H1 (cell line): ENCODE results near the gene AK8. TPM values are rescaled to one million over a fixed set of nuclear protein-coding genes. Genes with fewer than 3 reads are reported as not detected.

Experiments used
- CTCF ChIA-PET: fragments of 300-600 bp; sonication (Branson Sonifier 250); formaldehyde crosslinking; loops from one replicate; lab custom pipeline; 2021; ENCODE audit not compliant: partially characterized antibody; lab: Charles Lee
- POLR2A ChIA-PET: fragments of 300-600 bp; sonication (Branson Sonifier 250); formaldehyde crosslinking; loops from one replicate; lab custom pipeline; 2021; ENCODE audit warnings: inconsistent platforms; ENCODE audit not compliant: partially characterized antibody; lab: Charles Lee
- DNase-seq, 2 experiments: peaks; one replicate each; pipeline versions ENCODE4 v3.0.0 to v3.0.0-alpha.2; 2010 to 2022; ENCODE audit warnings: low spot score in 2 of 2, low read depth in 1 of 2, mixed read lengths in 1 of 2
- FAIRE-seq: peaks from 2 replicates; lab custom pipeline; 2011; peaks lifted over from hg19 to GRCh38; lab: Jason Lieb, UNC
- H2AFZ ChIP-seq: 2 replicates; pipeline ENCODE4 v1.8.1; 2012; ENCODE audit warnings: low read length, inconsistent platforms
- H2AK5ac ChIP-seq: 2 replicates; pipeline ENCODE4 v1.6.1; 2013; ENCODE audit warnings: low read depth, low read length
- H2BK120ac ChIP-seq: replicated peaks from 2 replicates; pipeline ENCODE3; 2013; ENCODE audit warnings: low read depth, low read length, inconsistent platforms
- H2BK12ac ChIP-seq: 2 replicates; pipeline ENCODE4 v1.6.1; 2013; ENCODE audit warnings: low read depth, low read length
- H2BK15ac ChIP-seq: 2 replicates; pipeline ENCODE4 v1.6.1; 2013; ENCODE audit warnings: low read length
- H2BK20ac ChIP-seq: 2 replicates; pipeline ENCODE4 v1.6.1; 2013; ENCODE audit warnings: low read length
- H2BK5ac ChIP-seq: 2 replicates; pipeline ENCODE4 v1.6.1; 2013; ENCODE audit warnings: low read depth, low read length
- H3K14ac ChIP-seq: 2 replicates; pipeline ENCODE4 v1.6.1; 2013; ENCODE audit warnings: inconsistent platforms; ENCODE audit not compliant: insufficient read length
- H3K18ac ChIP-seq: 2 replicates; pipeline ENCODE4 v1.6.1; 2013; ENCODE audit warnings: low read length; ENCODE audit errors: extremely low read depth
- H3K23ac ChIP-seq: 2 replicates; pipeline ENCODE4 v1.6.1; 2013; ENCODE audit warnings: inconsistent platforms; ENCODE audit not compliant: insufficient read length
- H3K23me2 ChIP-seq: 2 replicates; pipeline ENCODE4 v1.6.1; 2013; ENCODE audit warnings: low read depth, low read length
- H3K27ac ChIP-seq: 2 replicates; pipeline ENCODE4 v1.6.1; 2011; ENCODE audit warnings: low read depth, low read length, inconsistent platforms
- H3K27me3 ChIP-seq, 4 experiments: replicated peaks in 1 of 4; 1 replicate in 1 of 4; 2 replicates in 3 of 4; pipeline versions ENCODE4 v1.6.1 to v1.8.1; 2011 to 2013; ENCODE audit warnings: low read length in 3 of 4, mild to moderate bottlenecking in 3 of 4, inconsistent platforms in 2 of 4, mixed read lengths in 2 of 4, moderate library complexity in 1 of 4; ENCODE audit not compliant: control insufficient read depth in 3 of 4, insufficient read depth in 3 of 4; ENCODE audit errors: extremely low read depth in 1 of 4
- H3K36me3 ChIP-seq, 4 experiments: 2 replicates each; pipeline versions ENCODE4 v1.6.1 to v1.8.1; 2011 to 2013; ENCODE audit warnings: mild to moderate bottlenecking in 4 of 4, low read length in 3 of 4, moderate library complexity in 2 of 4, control low read depth in 1 of 4, inconsistent platforms in 1 of 4; ENCODE audit not compliant: insufficient read depth in 4 of 4, control insufficient read depth in 2 of 4
- H3K4ac ChIP-seq: replicated peaks from 2 replicates; pipeline ENCODE3; 2013; ENCODE audit warnings: low read length, low read depth, mixed read lengths, inconsistent platforms; ENCODE audit not compliant: insufficient read length
- H3K4me1 ChIP-seq, 4 experiments: replicated peaks in 1 of 4; 1 replicate in 1 of 4; 2 replicates in 3 of 4; pipeline versions ENCODE4 v1.6.1 to v1.8.1; 2011 to 2013; ENCODE audit warnings: low read length in 3 of 4, inconsistent platforms in 2 of 4, mixed read lengths in 1 of 4; ENCODE audit not compliant: insufficient read depth in 4 of 4, control insufficient read depth in 3 of 4
- H3K4me2 ChIP-seq, 2 experiments: 2 replicates each; pipeline versions ENCODE4 v1.6.1 to v1.8.1; 2011 to 2013; ENCODE audit warnings: low read depth in 2 of 2, low read length in 2 of 2, control low read depth in 1 of 2, inconsistent platforms in 1 of 2, mild to moderate bottlenecking in 1 of 2; ENCODE audit not compliant: insufficient read depth in 1 of 2
- H3K4me3 ChIP-seq, 4 experiments: fragments of 200-600, 300-600 bp in 1 of 4; sonication (generic), shearing (Covaris generic), sonication (Bioruptor Twin) in 1 of 4; 2 replicates each; pipeline versions ENCODE4 v1.5.1 to v1.8.1; 2011 to 2016; ENCODE audit warnings: low read length in 4 of 4, low read depth in 3 of 4, control low read depth in 2 of 4, inconsistent platforms in 2 of 4, mild to moderate bottlenecking in 2 of 4, mixed read lengths in 1 of 4, moderate library complexity in 1 of 4; ENCODE audit not compliant: insufficient read depth in 2 of 4; ENCODE audit errors: extremely low read depth in 1 of 4
- H3K56ac ChIP-seq: replicated peaks from 2 replicates; pipeline ENCODE3; 2013; ENCODE audit warnings: low read depth, mild to moderate bottlenecking, mixed read lengths, low read length, inconsistent platforms; ENCODE audit not compliant: insufficient read length
- H3K79me1 ChIP-seq: 2 replicates; pipeline ENCODE4 v1.6.1; 2013; ENCODE audit warnings: low read depth, low read length, control low read depth
- H3K79me2 ChIP-seq, 2 experiments: 2 replicates each; pipeline versions ENCODE4 v1.6.1 to v1.8.1; 2012 to 2013; ENCODE audit warnings: low read length in 2 of 2, mild to moderate bottlenecking in 2 of 2, inconsistent platforms in 1 of 2; ENCODE audit not compliant: insufficient read depth in 2 of 2, control insufficient read depth in 1 of 2
- H3K9ac ChIP-seq, 4 experiments: replicated peaks in 1 of 4; 1 replicate in 1 of 4; 2 replicates in 3 of 4; pipeline versions ENCODE4 v1.6.1 to v1.8.1; 2011 to 2013; ENCODE audit warnings: low read depth in 3 of 4, low read length in 3 of 4, control low read depth in 2 of 4, mild to moderate bottlenecking in 2 of 4, moderate library complexity in 2 of 4, inconsistent platforms in 1 of 4; ENCODE audit errors: extremely low read depth in 1 of 4
- H3K9me3 ChIP-seq, 2 experiments: 2 replicates each; pipeline versions ENCODE4 v1.6.1 to v1.8.1; 2012 to 2013; ENCODE audit warnings: mild to moderate bottlenecking in 2 of 2, moderate library complexity in 2 of 2, control low read depth in 1 of 2, inconsistent platforms in 1 of 2, low read depth in 1 of 2, low read length in 1 of 2, mixed read lengths in 1 of 2; ENCODE audit not compliant: insufficient read depth in 2 of 2
- H4K20me1 ChIP-seq, 2 experiments: replicated peaks in 1 of 2; 2 replicates each; pipeline versions ENCODE3 to v1.8.1; 2011 to 2013; ENCODE audit warnings: inconsistent platforms in 2 of 2, low read length in 2 of 2, mild to moderate bottlenecking in 1 of 2; ENCODE audit not compliant: insufficient read depth in 2 of 2, control insufficient read depth in 1 of 2
- H4K5ac ChIP-seq: 2 replicates; pipeline ENCODE4 v1.6.1; 2013; ENCODE audit warnings: low read length, low read depth, mixed read lengths, inconsistent platforms; ENCODE audit not compliant: insufficient read length
- H4K8ac ChIP-seq: 2 replicates; pipeline ENCODE4 v1.8.0; 2013; ENCODE audit warnings: mild to moderate bottlenecking, moderate library complexity, low read length, inconsistent platforms; ENCODE audit not compliant: insufficient read depth; ENCODE audit errors: extremely low read depth
- H4K91ac ChIP-seq: replicated peaks from 2 replicates; pipeline ENCODE3; 2013; ENCODE audit warnings: low read length, mixed read lengths, inconsistent platforms; ENCODE audit not compliant: insufficient read length
- ATF3 ChIP-seq: IDR thresholded peaks from 2 replicates; pipeline ENCODE4 v1.6.1; 2011; ENCODE audit warnings: low read depth, mild to moderate bottlenecking, low read length; ENCODE audit not compliant: insufficient read depth
- CHD1 ChIP-seq: IDR thresholded peaks from 2 replicates; pipeline ENCODE4 v1.6.1; 2012; ENCODE audit warnings: low read depth, low read length, improper control_type of control experiment
- CTBP2 ChIP-seq: IDR thresholded peaks from 2 replicates; pipeline ENCODE4 v1.7.0; 2011; ENCODE audit warnings: borderline replicate concordance, mild to moderate bottlenecking, moderate library complexity, mixed read lengths, low read length; ENCODE audit not compliant: insufficient read depth, insufficient read length
- EP300 ChIP-seq, 2 experiments: IDR thresholded peaks; 1 replicate in 1 of 2; 2 replicates in 1 of 2; pipeline ENCODE4 v1.6.1; 2011 to 2012; ENCODE audit warnings: low read depth in 2 of 2, low read length in 2 of 2, mild to moderate bottlenecking in 2 of 2, borderline replicate concordance in 1 of 2, inconsistent platforms in 1 of 2, moderate library complexity in 1 of 2
- HDAC2 ChIP-seq, 2 experiments: fragments of 300-600 bp in 1 of 2; sonication (generic) in 1 of 2; IDR thresholded peaks; 2 replicates each; pipeline ENCODE4 v1.6.1; 2011 to 2012; ENCODE audit warnings: low read depth in 2 of 2, low read length in 2 of 2, mild to moderate bottlenecking in 2 of 2, moderate library complexity in 2 of 2, borderline replicate concordance in 1 of 2, inconsistent platforms in 1 of 2
- NRF1 ChIP-seq: IDR thresholded peaks from 2 replicates; pipeline ENCODE4 v1.6.1; 2011; ENCODE audit warnings: mild to moderate bottlenecking, low read depth, low read length, improper control_type of control experiment
- POLR2A ChIP-seq, 2 experiments: IDR thresholded peaks; 1 replicate in 1 of 2; 2 replicates in 1 of 2; pipeline ENCODE4 v1.6.1; 2011; ENCODE audit warnings: low read depth in 2 of 2, low read length in 2 of 2, mild to moderate bottlenecking in 2 of 2; ENCODE audit errors: control extremely low read depth in 1 of 2
- SP2 ChIP-seq: IDR thresholded peaks from 2 replicates; pipeline ENCODE4 v1.6.1; 2012; ENCODE audit warnings: mild to moderate bottlenecking, low read length, inconsistent platforms
- SP4 ChIP-seq: IDR thresholded peaks from 2 replicates; pipeline ENCODE4 v1.6.1; 2012; ENCODE audit warnings: low read length, inconsistent platforms
- ZNF274 ChIP-seq: IDR thresholded peaks from 2 replicates; pipeline ENCODE4 v1.7.0; 2012; ENCODE audit warnings: low read length, borderline replicate concordance; ENCODE audit errors: extremely low read depth
- whole genome bisulfite sequencing, 2 experiments: shearing (Covaris generic) in 1 of 2; methylation state at CpG; one replicate each; pipeline versions ENCODE4 v1.1.6 to v1.1.7; 2013 to 2015; ENCODE audit warnings: low lambda C conversion rate in 2 of 2, mixed read lengths in 2 of 2, inconsistent platforms in 1 of 2, low coverage in 1 of 2, missing lambda C conversion rate in 1 of 2; ENCODE audit not compliant: insufficient replicate concordance in 2 of 2, insufficient coverage in 1 of 2, insufficient read length in 1 of 2; ENCODE audit errors: extremely low coverage in 1 of 2, missing lambda C conversion rate in 1 of 2; 5-methylcytosine and 5-hydroxymethylcytosine counted together
- polyA plus RNA-seq, 7 experiments: library from polyadenylated mRNA; depleted of rRNA in 3 of 7; stranded (reverse) in 5 of 7; unstranded in 2 of 7; fragments of >200 nt in 5 of 7; fragments of 200-250 nt in 2 of 7; gene quantifications; 1 replicate in 5 of 7; 2 replicates in 1 of 7; 4 replicates in 1 of 7; pipeline versions ENCODE4 v1.2.1 to v1.2.3, GENCODE V29; 2011 to 2013; ENCODE audit warnings: missing spikeins in 2 of 7, mixed read lengths in 2 of 7
- total RNA-seq: library from RNA; stranded (reverse); fragmentation: NEBNext Ultra II Directional; extraction: Animal tissue kit (Norgen Biotek cat#: 25700); gene quantifications from 2 replicates; pipeline ENCODE4 v1.2.1, GENCODE V29; 2021
- TF ChIP-seq, protein P1 (sequence below): IDR thresholded peaks from 2 replicates; pipeline ENCODE4 v1.6.1; 2012; ENCODE audit warnings: low read length, inconsistent platforms

AK8 gene
- total and polyA plus RNA-seq, 2 of the 8 experiments (the other 6 are each of a cell fraction or from before 2014, with no cell fraction given), result 0.35 to 0.48 TPM

DNA sequence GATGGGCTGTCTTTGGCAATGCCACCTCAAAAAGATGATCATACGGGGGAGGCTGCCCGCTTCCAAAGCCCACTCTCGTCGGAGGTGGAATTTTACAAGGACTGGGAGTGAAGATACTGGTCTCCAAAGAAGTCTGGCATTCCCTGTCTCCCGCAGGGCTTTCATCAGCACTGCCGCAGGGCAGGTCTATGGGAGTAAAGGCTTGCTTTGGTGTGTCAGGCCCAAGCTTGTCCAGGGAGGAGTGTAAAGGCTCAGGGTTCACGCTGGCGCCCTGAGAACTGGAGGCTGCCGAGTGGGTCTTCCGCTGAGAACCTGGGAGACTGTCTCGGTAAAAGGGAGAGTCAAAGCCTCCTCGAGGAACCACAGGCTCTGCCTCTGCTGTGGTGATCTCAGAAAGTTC, 27.6 kb upstream of the AK8 start:
- Histone ChIP-seq H3K56ac (no peak overlapping the region), H4K20me1 (no peaks in the 10 kb centered on the region), H3K9ac (no peak overlapping the region), H3K4me3 (no peak overlapping the region)
- no peak for DNase-seq
- 87% methylated on average over 10 of the region's 12 CpGs; no CpG with 5 or more reads in 1 of the 2 experiments for WGBS, 2 experiments
- TF ChIP-seq EP300 (IDR thresholded peaks at IDR 0.05; ENCODE audit: borderline replicate concordance in 1 of 2, low read depth in 2 of 2, low read length in 2 of 2), result no peak
- TF ChIP-seq, protein P1, sequence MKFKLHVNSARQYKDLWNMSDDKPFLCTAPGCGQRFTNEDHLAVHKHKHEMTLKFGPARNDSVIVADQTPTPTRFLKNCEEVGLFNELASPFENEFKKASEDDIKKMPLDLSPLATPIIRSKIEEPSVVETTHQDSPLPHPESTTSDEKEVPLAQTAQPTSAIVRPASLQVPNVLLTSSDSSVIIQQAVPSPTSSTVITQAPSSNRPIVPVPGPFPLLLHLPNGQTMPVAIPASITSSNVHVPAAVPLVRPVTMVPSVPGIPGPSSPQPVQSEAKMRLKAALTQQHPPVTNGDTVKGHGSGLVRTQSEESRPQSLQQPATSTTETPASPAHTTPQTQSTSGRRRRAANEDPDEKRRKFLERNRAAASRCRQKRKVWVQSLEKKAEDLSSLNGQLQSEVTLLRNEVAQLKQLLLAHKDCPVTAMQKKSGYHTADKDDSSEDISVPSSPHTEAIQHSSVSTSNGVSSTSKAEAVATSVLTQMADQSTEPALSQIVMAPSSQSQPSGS, result no peak
- TF ChIP-seq CTBP2, result no peak
- no peak for TF ChIP-seq CHD1
- TF ChIP-seq NRF1, result no peak
- TF ChIP-seq POLR2A (IDR thresholded peaks at IDR 0.05; ENCODE audit: control extremely low read depth in 1 of 2, low read depth in 2 of 2, low read length in 2 of 2), result no peak
- no peak for TF ChIP-seq HDAC2 (IDR thresholded peaks at IDR 0.05; ENCODE audit: borderline replicate concordance in 1 of 2, low read depth in 2 of 2, low read length in 2 of 2)
- TF ChIP-seq SP4, result no peak
- no peak for TF ChIP-seq SP2
- no peak for TF ChIP-seq ATF3
- TF ChIP-seq ZNF274, result no peak
- TF ChIP-seq, all 59 proteins: peak for 0
- H3K27ac ChIP-seq, result no peak overlapping the region
- H3K23ac ChIP-seq, result no peak overlapping the region
- no peak for FAIRE-seq
- no peak overlapping the region for H2BK20ac ChIP-seq
- no peak overlapping the region for H3K18ac ChIP-seq
- no peak overlapping the region for H2AFZ ChIP-seq
- H2BK15ac ChIP-seq, result no peak overlapping the region
- no peak overlapping the region for H3K14ac ChIP-seq
- no peak overlapping the region for H4K5ac ChIP-seq
- no peaks in the 10 kb centered on the region for H3K23me2 ChIP-seq
- H3K79me1 ChIP-seq, result no peaks in the 10 kb centered on the region
- CTCF ChIA-PET, result interaction anchor here (0.5 to 8.4 kb wide), 9 partner anchors 11 to 603 kb away, joined by 3 to 115 read pairs (median 4); partner anchors contain the start of genes AK8 and SPACA9
- H2BK12ac ChIP-seq, result no peak overlapping the region
- no peaks in the 10 kb centered on the region for H3K9me3 ChIP-seq
- peaks cover 7 to 23% (median 16%) of the 10 kb centered on the region in 4 experiments; a peak in 6 of 7 replicates for H3K4me1 ChIP-seq
- H2BK120ac ChIP-seq, result no peak overlapping the region
- no peak overlapping the region for H4K91ac ChIP-seq
- no peak overlapping the region for H2BK5ac ChIP-seq
- H3K79me2 ChIP-seq, result no peaks in the 10 kb centered on the region
- POLR2A ChIA-PET, result no interaction called here
- H2AK5ac ChIP-seq, result no peak overlapping the region
- no peak overlapping the region for H3K4ac ChIP-seq
- H3K4me2 ChIP-seq, result no peak overlapping the region
- no peaks in the 10 kb centered on the region for H3K27me3 ChIP-seq
- H3K36me3 ChIP-seq, result peaks cover 5 to 41% (median 20%) of the 10 kb centered on the region in 4 experiments; a peak in 7 of 8 replicates
- H4K8ac ChIP-seq, result no peak overlapping the region
